NK-92 treated with Interleukin-12 subunit alpha and Interleukin-12 subunit beta, amount 100 ng/mL, for 24 hours (cell line): ENCODE results near the gene RNF19B.
A peak's percentile ranks its signal among the peaks of the same experiment; 100 is the strongest.

ENCODE experiments used
- DNase-seq: peaks from one replicate; lab custom pipeline; 2025; lab: John Stamatoyannopoulos, UW

Gene RNF19B

DNA sequence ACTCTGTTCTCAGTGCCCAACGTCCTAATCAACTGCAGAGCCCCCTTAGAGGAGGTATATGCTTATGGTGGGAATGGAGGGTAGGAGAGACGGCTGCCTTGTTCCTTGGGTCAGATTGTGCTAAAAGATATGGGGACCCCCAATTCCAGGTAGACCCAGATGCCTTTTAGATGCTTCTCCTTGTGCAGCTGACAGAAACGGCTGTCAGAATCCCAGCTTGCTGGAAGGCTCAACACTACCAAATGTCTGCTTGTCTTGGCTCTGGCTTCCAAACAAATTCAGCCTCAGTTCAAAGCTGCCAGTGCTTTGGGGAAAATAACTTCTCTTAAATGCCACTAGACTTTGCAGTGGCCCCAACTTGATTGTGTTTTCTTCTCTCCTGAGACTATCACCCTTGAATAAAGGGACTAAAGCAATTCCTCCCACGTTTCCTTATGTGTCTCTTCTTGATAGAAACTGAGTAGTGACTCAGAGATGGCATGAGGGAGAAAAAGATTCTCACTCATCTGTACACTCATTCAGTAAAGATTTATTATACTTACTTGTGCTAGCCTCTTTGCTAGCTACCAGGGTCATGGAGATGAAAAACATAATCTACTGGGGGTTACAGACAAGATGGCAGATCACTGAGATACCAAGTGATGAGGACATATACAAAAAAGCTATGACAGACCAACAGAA, 3.4 kb upstream of the RNF19B start:
- DNase-seq: no peak

DNA sequence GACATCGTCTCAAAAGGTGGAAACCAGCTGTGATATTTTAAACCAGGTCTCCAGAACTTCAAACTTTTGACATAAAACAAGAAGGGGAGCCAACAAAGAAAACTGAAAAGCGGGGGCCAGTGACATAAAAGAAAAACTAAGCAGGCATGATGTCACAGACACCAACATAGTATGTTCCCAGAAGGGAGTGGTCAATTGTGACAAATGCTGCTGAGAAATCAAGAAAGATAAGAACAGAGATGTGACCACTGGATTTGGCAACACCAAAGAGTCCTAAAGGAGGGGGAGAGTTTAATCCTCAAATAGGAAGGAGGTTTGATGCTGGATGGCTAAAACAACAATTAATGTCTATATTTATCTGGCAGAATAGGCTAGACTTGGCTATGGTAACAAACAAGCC, 2.3 kb upstream of the RNF19B start:
- DNase-seq: no peak

DNA sequence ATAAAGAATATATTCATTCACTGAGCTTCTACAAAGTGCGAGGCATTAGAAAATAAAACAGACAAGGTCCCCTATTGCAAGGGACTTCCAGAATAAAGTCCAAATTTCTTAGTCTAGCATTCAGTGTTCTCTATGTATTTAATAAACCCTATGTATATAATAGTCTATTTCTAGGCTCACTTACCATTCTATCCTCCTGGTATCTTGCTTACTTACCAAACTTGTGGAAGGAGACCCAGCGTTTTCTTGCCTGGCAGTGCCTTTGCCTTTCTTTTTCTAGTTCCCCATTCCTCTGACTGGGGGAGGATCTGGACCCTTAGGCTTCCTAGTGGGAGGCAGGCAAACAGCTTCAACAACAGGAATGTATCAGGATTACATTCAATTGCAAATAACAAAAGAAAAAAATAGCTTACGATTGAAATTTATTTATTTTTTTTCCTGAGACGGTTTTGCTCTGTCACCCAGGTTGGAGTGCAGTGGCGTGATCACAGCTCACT, 690 bp upstream of the RNF19B start:
- no peak for DNase-seq

DNA sequence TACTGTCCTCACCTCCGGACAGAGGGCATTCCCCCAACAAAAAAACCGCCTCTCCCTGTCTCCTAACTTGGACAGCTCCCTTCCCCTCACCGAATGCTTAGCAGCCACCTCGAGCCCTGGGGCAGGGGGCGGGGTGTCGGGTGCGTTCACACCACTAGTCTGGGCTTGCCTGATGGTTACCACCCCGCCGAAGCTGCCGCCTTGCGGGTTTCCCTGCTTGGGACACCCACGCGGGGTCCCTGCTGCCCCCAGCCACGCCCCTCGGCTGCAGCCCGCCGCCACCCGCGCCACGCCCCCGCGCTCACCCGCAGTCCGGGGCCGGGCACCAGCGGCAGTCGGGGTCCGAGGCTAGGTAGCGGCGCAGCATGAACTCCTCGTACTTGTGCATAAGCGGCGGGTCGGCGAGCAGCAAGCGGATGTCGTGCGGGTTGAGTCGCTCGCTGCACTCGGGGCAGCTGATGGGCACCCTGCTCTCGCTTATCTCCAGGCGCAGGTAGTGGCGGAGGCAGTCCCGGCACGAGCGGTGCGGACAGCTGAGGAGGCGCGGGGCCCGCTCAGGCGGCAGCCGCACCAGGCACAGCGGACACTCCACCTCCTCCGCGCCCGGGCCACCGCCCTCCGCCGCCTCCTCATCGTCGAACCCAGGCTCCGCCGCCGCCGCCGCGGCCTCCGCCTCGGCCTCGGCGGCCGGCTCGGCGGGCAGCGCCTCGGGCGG, 706 bp downstream of the RNF19B start:
- peak; percentile 61 for DNase-seq

DNA sequence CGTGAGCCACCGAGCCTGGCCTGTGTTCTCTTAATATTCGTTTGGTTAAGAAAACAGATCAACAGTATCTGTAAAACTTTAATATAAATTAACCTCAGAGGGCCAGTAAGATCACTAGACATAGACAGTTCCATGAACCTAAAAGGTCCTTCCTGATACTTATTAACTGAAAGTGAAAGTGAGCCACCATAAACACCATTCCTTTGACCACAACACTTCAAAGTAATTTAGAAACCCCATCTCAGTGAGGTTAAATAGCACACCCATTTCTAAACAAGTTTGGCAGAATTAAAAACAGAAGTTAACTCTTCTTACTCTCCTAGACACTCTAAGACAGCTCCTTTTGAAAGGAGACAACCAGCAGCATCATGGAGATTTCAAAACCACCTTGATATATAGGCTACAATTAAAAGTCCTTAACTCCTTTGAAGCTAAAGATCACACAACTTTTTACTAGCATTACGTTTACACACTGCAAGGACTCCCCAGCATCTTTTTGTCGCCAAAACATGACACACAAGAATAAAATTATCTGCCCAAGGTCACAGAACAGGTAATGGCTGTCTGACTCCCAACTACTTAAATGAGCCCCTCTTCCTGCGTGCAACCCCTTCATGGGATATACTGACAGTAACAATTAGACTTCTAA, 2.2 kb downstream of the RNF19B start:
- no peak for DNase-seq

DNA sequence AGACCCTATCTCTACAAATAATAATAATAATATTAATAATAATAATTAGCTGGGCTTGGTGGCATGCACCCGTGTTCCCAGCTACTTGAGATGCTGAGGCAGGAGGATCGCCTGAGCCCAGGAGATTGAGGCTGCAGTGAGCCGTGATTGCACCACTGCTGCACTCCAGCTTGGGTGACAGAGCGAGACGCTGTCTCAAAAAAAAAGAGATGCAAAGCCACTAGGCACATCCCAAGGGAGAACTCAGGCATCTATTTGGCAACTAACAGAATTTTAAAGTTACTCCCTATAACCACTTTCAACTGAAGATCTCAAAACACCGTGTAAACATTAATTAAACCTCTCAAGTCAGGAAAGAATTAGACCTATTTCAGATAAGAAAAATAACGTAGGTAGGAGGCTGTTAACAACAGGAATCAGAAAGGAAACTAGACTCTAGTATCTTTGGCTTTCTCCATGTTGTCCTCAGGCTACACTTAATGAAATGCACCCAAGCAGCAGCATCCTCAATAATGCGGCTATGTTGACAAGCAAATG, 3.7 kb downstream of the RNF19B start:
- no peak for DNase-seq

DNA sequence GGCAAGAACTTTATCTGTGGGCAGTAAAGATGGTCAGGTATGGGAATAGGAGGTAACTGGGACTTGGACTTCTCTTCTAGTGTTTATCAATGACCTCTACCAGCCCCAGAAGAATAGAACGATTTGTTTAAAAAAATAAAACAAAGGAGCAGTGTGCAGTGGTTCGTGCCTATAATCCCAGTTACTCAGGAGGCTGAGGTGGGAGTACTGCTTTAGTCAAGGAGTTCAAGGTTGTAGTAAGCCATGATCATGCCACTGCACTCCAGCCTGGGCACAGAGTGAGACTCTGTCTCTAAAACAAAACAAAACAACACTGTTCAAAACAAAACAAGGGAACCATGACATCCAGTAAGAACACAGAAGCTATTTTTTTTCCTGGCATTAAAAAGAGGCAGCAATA, 4.3 kb downstream of the RNF19B start:
- DNase-seq: no peak

DNA sequence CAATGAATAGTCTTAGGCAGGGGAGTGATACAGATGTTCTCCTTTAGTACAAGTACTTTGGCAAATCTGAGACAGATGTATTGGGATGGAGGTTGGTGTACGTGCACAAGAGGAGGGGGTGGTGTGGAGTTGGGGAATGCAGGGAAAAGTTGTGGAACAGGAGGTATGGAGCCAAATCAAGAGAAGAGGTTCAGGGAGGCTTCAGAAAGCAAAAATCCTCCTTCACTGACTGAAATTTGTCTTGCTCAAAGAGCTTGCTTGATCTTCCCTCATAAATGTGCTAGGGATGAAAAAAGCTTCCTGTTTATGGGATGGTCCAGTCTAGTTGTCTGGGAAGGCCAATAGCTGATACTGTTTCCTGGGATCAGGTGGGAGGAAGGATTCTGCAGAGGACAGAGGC, 5.8 kb downstream of the RNF19B start:
- no peak for DNase-seq

DNA sequence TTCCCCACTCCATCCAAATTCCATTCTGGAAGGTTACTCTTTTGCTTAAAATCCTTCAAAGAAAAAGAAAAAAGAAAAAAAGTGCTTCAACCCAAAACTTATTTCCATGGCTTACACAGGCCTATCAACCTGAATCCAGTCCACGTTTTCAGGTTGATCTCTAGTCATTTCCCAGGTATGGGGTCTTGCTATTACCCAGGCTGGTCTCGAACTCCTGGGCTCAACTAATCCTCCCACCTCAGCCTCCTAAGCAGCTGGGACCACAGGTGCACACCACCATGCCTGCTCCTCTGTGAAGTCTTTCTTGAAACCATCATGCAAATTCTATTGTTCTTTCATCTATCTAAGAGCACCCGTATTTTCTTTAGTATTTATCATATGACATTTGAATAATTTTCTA, 7.6 kb downstream of the RNF19B start:
- DNase-seq: no peak

DNA sequence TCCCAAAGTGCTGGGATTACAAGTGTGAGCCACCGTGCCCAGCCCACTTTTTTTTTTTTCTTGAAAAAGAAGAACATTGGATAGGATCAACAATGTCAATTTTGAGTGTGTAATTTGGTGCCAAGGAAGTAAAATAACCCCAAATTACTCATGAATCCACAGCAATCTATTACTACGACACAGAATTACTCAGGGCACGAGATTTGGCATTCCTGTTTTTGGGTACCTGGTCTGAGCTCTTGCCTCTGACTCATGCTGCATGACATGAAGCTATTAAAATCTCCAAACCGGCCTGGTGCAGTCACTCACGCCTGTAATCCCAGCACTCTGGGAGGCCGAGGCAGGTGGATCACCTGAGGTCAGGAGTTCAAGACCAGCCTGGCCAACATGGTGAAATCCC, 10.4 kb downstream of the RNF19B start:
- no peak for DNase-seq

DNA sequence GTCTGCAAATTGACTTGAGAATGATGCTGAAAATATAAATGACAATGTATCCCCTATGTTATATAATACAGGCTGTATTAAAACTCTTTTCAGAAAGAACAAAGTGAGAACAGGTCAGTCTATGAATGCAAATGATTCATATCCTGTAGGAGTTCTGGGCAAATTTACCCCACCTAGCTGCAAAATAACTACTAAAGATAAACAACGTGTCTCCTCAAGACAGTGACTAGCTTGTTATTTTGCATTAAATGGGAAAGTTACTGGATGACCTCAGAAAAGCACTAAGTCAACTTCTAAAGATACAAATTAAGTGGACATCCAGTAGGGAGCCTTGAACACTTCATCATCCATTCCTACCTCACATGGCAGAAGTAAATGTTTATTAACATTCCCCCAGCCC, 11.1 kb downstream of the RNF19B start:
- DNase-seq: no peak

DNA sequence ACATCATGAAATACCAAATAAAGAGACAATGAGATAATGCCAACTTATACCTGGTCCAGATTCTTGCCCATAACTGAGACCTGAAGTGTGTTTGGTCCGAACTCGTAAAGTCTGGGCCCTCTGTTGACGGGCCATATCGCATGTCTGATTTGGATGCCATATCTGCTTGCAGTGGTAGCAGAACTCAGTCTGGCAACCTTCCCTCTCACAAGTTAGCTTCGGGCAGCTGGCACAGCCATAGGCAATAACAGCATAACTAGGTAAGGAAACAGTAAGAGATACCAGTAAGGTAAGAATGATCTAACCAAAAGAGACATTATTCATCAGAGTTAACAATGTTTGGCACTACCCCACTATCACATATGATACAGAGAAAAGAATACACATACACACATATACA, 15.1 kb downstream of the RNF19B start:
- DNase-seq: no peak

DNA sequence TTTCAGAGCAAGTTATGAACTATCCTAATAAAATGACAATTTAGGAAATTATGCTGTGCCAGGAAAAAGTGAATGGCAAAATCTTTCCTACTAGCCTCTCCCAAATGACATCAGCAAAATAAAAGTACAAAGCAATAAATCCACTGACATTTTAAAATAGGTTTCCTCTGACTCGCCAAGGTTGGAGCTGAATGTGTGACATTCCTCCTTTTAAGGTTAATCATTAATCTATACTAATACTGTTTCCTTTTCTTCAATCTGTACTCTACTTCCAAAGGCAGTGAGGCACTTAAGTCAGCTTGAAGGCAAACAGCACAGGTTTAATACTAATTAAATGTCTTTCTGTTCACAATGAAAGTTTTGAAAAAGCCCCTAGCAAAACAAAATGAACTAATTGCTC, 15.7 kb downstream of the RNF19B start:
- DNase-seq: no peak

DNA sequence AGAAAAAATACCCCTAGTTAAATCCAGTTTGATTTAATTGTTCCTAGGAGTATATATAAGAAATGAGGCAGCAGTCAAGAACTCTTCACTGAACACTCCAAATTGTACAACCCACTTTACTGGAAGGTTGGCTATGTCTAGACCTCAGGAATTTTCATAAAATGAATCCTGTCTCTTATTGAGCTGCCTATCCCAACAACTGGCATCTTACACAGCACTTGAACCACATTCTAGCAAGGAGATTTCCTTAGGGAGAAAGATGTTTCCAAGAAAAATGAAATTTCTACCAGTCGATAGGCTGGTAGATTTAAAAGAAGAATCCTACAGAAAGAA, 16.3 kb downstream of the RNF19B start:
- no peak for DNase-seq

DNA sequence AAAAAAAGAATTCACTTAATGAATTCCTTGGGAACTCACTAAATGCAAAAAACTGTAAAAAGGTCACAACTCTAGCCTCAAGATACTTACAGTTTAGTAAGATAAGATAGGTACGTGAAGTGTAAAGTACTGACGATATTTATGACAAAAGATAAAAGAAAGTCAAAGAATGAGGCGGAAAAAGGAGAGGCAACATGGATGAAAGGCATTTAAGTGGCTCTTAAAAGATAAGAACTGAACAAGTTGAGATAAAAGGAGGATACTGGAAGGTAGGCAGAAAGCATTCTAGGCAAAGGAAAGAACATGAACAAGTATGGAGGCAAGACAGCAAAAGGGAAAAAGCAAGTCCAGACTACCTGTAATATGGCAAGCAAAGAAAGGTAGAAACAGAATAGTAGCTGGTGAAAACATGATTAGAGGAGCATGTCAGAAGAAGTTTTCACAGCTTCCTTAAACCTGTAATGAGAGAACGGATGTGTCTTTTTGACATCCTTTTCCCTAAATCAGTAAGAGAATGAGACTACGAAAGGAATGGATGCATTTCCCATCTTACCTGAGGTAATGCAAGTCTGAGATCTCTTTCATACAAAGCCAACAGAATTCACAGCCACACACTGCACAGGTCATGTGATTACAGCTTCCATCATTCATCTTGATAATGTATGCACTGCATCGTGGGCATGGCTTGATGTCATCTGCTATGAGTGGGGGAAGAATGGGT, 16.8 kb downstream of the RNF19B start:
- no peak for DNase-seq

DNA sequence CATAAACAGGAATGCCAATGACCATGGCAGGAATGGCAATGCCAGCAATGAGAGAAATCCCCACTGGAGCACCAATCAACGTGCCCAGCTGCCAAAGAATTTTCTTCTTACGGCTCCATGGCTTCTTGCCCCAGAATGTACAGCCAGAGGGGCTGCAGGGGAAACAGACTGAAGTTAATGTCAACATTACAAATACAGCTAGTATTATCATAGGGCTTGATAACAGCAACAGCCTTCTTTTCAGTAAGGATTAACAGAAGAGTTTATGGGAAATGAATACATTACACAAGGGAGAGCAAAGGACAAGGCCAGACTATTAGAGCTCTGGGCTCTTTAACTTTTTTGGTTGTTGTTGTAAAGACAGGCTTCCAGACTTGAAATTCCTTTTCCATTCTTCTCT, 18.2 kb downstream of the RNF19B start:
- DNase-seq: no peak

DNA sequence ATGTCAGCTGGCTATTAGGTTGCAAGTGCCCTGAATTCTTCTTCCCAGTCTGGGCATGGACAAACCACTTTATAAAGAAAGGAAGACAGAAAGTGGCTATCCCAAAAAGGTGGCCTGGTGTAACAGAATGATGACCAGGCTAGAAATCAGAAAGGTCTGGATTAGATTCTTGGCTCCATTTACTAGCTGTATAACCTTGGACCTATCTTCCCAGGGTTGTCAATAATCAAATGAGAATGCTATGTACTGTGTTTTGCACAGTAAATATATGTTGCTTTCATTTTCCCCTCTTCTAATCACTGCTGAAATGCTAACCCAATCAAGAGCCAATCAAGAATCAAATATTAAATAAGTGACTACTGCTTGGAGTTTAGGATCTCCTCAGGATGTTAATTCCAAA, 20.4 kb downstream of the RNF19B start:
- DNase-seq: no peak

DNA sequence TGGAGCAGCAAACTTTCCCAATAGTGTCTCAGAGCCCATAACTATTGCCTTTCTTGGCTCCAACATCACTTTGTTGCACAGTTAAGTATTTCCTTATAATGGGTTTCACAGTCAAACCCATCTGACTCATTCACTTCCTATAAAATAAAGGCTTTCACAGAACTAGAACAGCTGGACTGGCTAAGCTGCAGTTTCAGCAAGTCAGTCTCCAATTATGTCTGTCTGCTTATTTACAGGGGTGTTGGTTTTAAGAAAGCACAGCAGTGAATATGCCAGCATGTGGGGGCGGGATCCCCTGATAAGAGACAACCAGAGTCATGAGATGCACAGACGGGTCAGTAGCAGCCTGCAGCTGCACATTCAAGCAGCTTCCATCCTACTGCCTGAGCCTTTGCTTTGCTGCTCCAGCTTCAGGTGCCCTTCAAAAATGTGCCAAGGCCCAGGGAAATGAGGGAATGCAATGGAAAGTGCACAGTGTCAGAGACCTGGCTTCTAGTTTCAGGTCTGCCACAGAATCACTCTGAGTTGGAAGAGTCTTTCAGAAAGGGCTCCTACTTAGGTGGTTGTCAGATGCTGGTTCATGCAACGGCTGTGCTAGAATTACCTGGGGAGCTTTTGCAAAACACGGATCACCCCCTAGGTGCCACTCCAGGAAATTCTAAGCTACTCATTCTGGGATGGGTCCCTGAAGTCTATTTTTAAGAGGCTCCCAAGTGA, 24.8 kb downstream of the RNF19B start:
- DNase-seq: peak; percentile 28

DNA sequence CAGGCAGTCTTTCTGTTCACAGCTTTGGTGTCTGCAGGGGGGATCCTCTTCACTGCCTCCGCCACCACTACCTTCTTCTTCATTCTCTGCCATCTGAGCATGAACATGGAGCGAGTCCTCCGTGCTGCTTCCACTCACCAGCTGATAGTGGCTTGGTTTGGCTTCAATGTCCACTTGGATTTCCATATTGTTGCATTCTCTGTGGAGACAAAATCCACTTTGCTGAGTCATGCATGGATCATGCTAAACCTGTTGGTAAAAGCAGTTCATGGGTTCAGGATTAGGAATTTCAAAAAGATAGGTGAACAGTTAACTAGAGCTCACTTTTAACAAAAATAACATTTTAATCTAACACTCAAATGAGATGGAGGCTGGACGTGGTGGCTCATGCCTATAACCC, 27.5 kb downstream of the RNF19B start:
- no peak for DNase-seq

DNA sequence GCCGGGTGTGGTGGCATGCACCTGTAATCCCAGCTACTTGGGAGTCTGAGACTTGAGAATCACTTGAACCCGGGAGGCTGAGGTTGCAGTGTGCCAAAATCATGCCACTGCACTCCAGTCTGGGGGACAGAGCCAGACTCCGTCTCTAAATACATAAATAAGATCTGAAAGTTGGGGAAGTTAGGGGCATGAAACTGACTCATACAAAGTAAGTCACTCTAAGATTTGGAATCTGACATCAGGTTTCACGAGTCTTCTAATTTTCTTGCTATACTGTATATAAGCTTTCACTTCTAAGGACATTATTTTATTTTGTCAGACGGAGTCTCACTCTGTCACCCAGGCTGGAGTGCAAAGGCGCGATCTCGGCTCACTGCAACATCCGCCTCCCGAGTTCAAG, 30.1 kb downstream of the RNF19B start:
- DNase-seq: no peak

DNA sequence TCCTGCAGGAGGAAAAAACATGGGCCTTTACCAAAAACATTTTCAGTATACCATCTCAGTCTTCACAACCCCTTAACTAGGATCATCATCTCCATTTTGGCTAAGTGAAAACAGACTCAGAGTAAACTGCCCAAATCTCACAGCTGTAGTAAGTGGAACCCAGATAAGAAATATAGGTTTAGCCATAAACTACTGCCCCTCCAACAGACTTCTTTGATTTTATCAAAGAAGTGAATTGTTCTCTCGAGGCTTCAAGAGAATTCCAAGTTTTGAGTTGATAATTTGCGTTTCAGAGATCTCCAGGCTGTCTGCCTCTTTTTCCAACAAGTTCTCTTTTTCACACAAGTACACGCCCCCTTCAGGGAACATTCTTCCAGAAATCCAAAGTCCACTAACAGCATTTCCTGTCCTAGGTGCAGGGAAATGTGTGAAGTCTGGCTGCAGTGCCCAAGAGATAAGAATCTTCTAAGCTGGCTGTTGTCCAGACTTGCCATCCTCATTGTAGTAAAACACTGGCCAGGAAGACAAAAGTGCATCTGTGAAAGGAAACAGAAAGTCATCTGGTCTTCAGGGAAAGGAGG, 30.8 kb downstream of the RNF19B start:
- no peak for DNase-seq

DNA sequence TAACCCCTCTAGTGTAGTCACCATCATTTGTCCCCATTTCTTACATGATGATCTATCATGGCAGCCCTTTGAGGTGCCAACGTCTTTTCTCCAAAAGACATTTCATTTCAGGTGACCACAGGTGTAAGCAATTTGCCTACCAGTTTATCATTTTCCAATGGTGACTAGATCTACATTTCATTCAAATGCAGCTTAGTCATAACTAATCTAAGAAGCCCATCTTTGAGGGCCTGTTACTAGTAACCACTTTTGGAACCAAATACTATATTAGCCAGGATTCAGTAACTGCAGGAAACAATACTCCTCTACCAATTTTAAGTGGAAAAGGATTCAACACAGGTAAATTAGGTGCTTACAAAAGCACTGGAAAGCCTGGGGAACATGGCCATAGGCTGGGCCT, 32.8 kb downstream of the RNF19B start:
- DNase-seq: no peak
